Measurements from ENCODE around the gene BIRC6. TPM values are rescaled to one million over a fixed set of nuclear protein-coding genes. Genes with fewer than 3 reads are reported as not detected.
"Not testable (repeated sequence)": the region's sequence is repeated elsewhere in the genome, so short reads cannot be mapped to it uniquely, and the experiment has no call there.

BIRC6 gene
- total RNA-seq, 8 experiments from 2014 or later: 65.1 to 156 (median 78.9) TPM

DNA sequence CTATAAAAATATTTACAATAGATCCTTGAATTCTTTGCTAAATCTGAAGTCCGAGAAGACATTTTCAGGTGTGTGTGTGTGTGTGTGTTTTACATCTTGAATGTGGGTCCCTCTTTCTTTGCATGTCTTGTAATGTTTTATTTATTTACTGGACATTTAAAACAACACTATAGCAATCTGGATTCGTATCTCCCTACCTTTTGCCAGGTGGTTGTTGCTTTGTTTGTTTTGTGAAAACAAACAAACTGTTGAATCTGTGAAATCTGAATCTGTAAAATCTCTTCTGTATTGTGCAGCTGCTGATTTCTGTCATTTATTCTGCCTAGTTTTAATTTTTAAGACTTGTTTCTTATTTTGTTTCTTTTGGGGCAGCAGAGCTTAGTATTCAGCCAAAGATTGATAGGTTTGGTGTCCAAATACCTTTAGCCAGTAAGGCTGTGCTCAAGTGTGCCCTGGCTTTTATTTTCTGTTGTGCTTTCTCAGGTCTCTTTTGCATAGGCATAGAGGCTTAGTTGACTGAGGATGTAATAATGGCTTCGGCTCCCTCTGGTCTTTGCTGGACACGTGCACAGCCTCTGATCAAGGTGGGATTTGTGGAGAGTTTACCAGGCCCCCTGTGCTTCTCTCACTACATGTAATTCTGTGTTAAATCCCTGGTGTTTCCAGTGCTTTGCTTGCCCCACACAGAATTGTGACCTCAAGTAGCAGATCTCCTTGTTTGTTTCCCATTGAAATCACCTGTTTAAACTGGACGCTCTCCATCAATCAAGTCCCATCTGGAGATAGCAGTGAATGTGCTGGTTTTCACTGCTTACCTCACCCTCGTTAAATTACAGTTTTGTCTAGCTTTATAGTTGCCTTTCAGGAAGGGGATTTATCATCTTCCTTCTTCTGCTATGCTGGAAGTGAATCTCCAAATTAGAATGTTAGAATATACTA is 71.1 kb downstream of the BIRC6 start:
- in situ Hi-C loops (cut with MboI; ENCODE audit: low pct_unique_long_range_greater_than_20kb in 2 of 9, low sequenced_read_pairs in 9 of 9, unreplicated experiment in 9 of 9): no loop called here
- Histone ChIP-seq H3K27ac (peak overlapping the region; percentile 48 to 49), H3K4me1 (replicated peaks in 1 of 2) (peaks cover 10 to 16% of the 10 kb centered on the region in 2 donors), H3K4me3 (no peak overlapping the region)
- peak in 5 of 8 experiments; percentile 96 to 98 (median 98) for ATAC-seq (replicated peaks in 6 of 8)
- 20 to 100% (median 68%) methylated on average over 1 to 5 of the region's 6 CpGs for WGBS, 10 experiments

GRCh38 chr2:32430804-32431203 is 74.0 kb downstream of the BIRC6 start:
- ATAC-seq (replicated peaks in 6 of 8): no peak
- Histone ChIP-seq H3K27ac (no peak overlapping the region), H3K4me3 (no peak overlapping the region), H3K4me1 (replicated peaks in 1 of 2) (peaks cover 10 to 16% of the 10 kb centered on the region in 2 donors)
- in situ Hi-C loops (cut with MboI; ENCODE audit: low pct_unique_long_range_greater_than_20kb in 2 of 9, low sequenced_read_pairs in 9 of 9, unreplicated experiment in 9 of 9): no loop called here
- WGBS, 10 experiments: 90 to 100% (median 97%) methylated on average over 2 to 5 of the region's 5 CpGs

DNA sequence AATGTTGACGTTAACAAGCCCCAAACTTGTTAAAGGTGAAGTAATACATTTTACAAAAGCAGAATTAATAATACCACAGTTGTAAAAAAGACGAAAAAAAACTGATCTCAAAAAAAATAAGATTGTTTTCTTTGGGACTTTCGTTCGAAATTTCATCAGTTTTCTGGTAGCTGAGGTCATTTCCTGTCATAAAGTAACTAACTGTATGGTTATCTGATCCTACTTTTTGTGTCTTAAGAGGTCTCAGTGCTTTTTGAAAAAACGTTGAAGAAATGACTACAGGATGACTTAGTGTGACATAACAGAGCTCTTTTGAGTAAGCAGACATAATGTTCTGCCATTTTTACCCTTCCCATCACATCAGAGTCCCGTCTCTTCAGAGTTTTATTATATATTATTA is 79.3 kb downstream of the BIRC6 start:
- Histone ChIP-seq H3K4me3 (no peak overlapping the region), H3K4me1 (replicated peaks in 1 of 2) (no peaks in the 10 kb centered on the region), H3K27ac (no peak overlapping the region)
- WGBS, 10 experiments: 84 to 100% (median 93%) methylated on average over 1 to 6 of the region's 6 CpGs
- in situ Hi-C loops (cut with MboI; ENCODE audit: low pct_unique_long_range_greater_than_20kb in 2 of 9, low sequenced_read_pairs in 9 of 9, unreplicated experiment in 9 of 9): no loop called here
- ATAC-seq (replicated peaks in 6 of 8): no peak

DNA sequence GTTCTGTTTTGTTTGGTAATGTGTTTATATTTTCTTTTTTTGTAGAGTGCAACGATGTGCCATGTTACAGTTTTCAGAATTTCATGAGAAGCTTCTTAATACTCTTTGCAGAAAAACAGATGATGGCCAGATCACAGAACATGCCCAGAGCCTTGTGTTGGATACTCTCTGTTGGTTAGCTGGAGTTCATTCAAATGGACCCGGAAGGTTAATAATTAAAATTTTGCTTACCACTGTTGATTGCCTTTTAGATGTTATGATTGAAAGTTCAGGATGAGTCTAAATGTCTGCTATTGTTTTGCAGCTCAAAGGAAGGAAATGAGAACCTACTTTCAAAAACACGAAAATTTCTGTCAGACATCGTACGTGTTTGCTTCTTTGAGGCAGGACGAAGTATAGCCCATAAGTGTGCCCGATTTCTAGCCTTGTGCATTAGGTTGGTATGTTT is 85.2 kb downstream of the BIRC6 start:
- WGBS, 10 experiments: 90 to 100% (median 97%) methylated on average over 3 to 7 of the region's 7 CpGs
- in situ Hi-C loops (cut with MboI; ENCODE audit: low pct_unique_long_range_greater_than_20kb in 2 of 9, low sequenced_read_pairs in 9 of 9, unreplicated experiment in 9 of 9): no loop called here
- no peak for ATAC-seq (replicated peaks in 6 of 8)

GRCh38 chr2:32446369-32446768 is 89.5 kb downstream of the BIRC6 start:
- H3K4me3 ChIP-seq: no peak overlapping the region
- no peak overlapping the region for H3K27ac ChIP-seq
- H3K4me1 ChIP-seq (replicated peaks in 1 of 2): no peaks in the 10 kb centered on the region
- in situ Hi-C loops (cut with MboI; ENCODE audit: low pct_unique_long_range_greater_than_20kb in 2 of 9, low sequenced_read_pairs in 9 of 9, unreplicated experiment in 9 of 9): no loop called here
- ATAC-seq (replicated peaks in 6 of 8): no peak
- 93 to 100% (median 100%) methylated on average over 2 to 6 of the region's 6 CpGs; no CpG with 5 or more reads in 4 of the 10 experiments for WGBS, 10 experiments

More for the DNA sequence above, 85.2 kb downstream of the BIRC6 start:
- Histone ChIP-seq H3K4me3 (no peak overlapping the region), H3K4me1 (replicated peaks in 1 of 2) (no peaks in the 10 kb centered on the region), H3K27ac (no peak overlapping the region)

DNA sequence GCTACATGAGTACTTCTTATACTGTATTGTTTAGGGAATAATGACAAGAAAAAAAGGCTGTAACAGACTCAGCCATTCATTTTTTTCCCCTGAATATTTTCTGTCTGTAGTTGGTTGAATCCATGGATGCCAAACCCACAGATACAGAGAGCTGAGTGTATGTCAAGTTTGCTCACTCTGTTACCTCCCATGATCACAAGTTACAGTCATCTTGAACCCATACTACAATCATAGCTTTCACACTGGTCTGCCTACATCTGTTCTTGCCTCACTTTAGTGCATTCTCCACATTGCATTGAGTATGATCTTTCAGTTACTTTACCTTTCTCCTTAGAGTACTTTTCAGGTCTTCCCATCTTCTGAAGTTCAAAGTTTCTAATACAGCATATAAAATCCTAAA is 94.0 kb downstream of the BIRC6 start:
- Histone ChIP-seq H3K4me3 (no peak overlapping the region), H3K4me1 (replicated peaks in 1 of 2) (no peaks in the 10 kb centered on the region), H3K27ac (no peak overlapping the region)
- in situ Hi-C loops (cut with MboI; ENCODE audit: low pct_unique_long_range_greater_than_20kb in 2 of 9, low sequenced_read_pairs in 9 of 9, unreplicated experiment in 9 of 9): no loop called here
- no peak for ATAC-seq (replicated peaks in 6 of 8)

DNA sequence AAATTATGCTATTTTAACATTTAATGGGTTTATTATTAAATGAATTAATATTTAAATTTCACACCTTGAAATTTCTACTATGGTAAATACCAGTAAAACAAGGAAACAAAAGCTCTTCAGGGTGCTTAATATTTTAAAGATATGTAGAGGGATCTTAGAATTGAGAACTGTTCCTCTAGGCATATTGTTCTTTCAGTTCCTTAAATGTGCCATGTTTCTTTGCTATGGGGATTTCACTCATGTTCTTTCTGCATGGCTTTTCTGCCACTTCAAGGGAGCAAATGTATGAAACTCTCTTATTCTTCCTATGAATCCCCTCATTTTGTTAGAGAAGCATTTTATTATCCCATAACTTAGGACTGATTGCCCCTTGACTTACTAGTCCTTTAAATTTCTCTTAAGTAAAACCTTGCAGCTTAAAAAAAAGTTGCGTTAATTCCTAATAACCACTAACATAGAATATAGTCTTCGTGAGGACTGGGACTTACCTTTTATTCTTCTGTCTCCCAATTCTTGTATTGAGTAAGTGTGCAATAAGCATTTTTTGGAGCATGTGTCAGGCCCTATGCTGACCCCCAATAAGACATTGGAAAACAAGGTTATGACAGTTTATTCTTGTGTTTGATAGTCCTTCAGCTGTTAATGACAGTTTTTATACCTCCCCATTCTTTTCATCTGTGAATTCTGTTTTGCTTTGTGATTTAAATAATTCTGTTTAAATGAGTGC is 95.7 kb downstream of the BIRC6 start:
- 78 to 100% (median 95%) methylated on average over 1 to 2 of the region's 2 CpGs; no CpG with 5 or more reads in 2 of the 10 experiments for WGBS, 10 experiments
- in situ Hi-C loops (cut with MboI; ENCODE audit: low pct_unique_long_range_greater_than_20kb in 2 of 9, low sequenced_read_pairs in 9 of 9, unreplicated experiment in 9 of 9): no loop called here
- Histone ChIP-seq H3K27ac (no peak overlapping the region), H3K4me3 (no peak overlapping the region), H3K4me1 (replicated peaks in 1 of 2) (no peaks in the 10 kb centered on the region)
- no peak for ATAC-seq (replicated peaks in 6 of 8)

- no peak for ATAC-seq (replicated peaks in 6 of 8)
- Histone ChIP-seq H3K4me1 (replicated peaks in 1 of 2) (no peaks in the 10 kb centered on the region), H3K27ac (no peak overlapping the region), H3K4me3 (no peak overlapping the region)
- in situ Hi-C loops (cut with MboI; ENCODE audit: low pct_unique_long_range_greater_than_20kb in 2 of 9, low sequenced_read_pairs in 9 of 9, unreplicated experiment in 9 of 9): no loop called here
- 29 to 100% (median 89%) methylated on average over 1 to 3 of the region's 3 CpGs; no CpG with 5 or more reads in 1 of the 10 experiments for WGBS, 10 experiments
Measured at GRCh38 chr2:32453242-32454062, 96.6 kb downstream of the BIRC6 start.

DNA sequence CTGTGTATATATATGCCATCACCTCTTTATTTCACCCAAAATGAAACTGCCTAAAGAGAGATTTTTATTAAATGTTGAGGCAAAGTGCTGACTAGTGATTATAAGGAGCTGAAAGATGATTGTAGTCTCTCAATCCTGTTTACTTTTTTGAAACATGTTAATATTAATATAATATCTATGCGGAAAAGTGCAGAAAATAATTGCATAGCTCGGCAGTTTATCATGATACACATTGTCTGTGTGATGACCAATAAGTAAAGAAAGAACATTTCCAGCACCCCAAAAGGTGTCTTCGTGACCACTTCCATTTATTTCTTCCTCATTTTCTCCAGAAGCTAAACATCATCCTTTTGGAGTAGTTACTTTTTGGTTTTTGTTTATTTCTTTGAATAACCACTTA is 99.0 kb downstream of the BIRC6 start:
- no peak overlapping the region for H3K27ac ChIP-seq
- H3K4me1 ChIP-seq (replicated peaks in 1 of 2): no peaks in the 10 kb centered on the region
- no peak for ATAC-seq (replicated peaks in 6 of 8)
- no peak overlapping the region for H3K4me3 ChIP-seq
- 86 to 100% (median 95%) methylated on average over 1 to 3 of the region's 3 CpGs; no CpG with 5 or more reads in 1 of the 10 experiments for WGBS, 10 experiments
- in situ Hi-C loops (cut with MboI; ENCODE audit: low pct_unique_long_range_greater_than_20kb in 2 of 9, low sequenced_read_pairs in 9 of 9, unreplicated experiment in 9 of 9): no loop called here

DNA sequence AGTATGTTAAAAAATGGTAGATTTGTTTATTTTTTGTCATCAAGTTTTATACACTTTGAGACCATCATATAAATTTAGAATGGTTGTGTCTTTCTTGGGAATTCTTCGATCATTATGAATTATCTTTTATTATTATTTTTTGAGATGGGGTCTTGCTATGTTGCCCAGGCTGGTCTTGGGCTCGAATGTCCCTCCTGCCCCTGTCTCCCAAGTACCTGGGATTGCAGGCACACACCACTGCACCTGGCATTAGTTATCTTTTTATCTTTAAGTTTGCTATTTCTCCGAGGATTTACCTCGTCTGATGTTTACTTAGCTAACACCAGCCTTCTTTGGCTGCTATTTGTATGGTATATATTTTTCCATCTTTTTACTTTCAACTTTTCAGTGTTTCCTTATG is 100.0 kb downstream of the BIRC6 start:
- Histone ChIP-seq H3K4me3 (no peak overlapping the region), H3K4me1 (replicated peaks in 1 of 2) (no peaks in the 10 kb centered on the region), H3K27ac (no peak overlapping the region)
- WGBS, 10 experiments: 83 to 100% (median 96%) methylated on average over 2 to 4 of the region's 4 CpGs
- in situ Hi-C loops (cut with MboI; ENCODE audit: low pct_unique_long_range_greater_than_20kb in 2 of 9, low sequenced_read_pairs in 9 of 9, unreplicated experiment in 9 of 9): no loop called here
- ATAC-seq (replicated peaks in 6 of 8): no peak

DNA sequence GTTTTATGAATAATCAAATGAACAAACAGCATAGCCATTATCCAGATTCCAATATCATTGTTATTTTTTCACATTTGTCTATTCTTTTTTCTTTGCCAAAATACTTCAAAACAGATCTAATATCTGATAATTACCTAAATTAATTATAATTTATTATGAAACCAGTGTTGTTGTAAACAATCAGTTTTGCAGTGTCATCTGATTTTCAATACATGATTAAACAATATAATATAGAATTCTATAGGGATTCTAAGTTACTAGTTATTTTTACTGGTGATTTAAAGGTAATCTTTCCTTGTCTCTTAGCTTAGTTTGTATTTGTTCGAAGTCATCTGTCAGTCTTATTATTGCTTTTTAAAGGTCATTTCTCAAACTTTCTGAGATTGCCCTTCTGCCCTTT is 101.0 kb downstream of the BIRC6 start:
- Histone ChIP-seq H3K4me1 (replicated peaks in 1 of 2) (no peaks in the 10 kb centered on the region), H3K4me3 (no peak overlapping the region), H3K27ac (no peak overlapping the region)
- in situ Hi-C loops (cut with MboI; ENCODE audit: low pct_unique_long_range_greater_than_20kb in 2 of 9, low sequenced_read_pairs in 9 of 9, unreplicated experiment in 9 of 9): no loop called here
- no peak for ATAC-seq (replicated peaks in 6 of 8)
- 55 to 100% (median 100%) methylated on average over 1 of the region's 1 CpG for WGBS, 10 experiments

DNA sequence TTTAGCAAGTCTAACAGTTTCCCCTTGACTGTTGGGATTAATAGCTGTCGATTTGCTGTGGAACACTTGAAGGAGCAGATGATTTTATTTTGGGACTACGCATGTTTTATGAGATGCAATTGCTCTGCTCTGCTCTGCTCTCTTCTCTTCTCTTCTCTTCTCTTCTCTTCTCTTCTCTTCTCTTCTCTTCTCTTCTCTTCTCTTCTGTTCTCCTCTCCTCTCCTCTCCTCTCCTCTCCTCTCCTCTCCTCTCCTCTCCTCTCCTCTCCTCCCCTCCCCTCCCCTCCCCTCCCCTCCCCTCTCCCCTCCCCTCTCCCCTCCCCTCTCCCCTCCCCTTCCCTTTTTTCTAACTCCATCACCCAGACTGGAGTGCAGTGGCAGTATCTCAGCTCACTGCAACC is 104.0 kb downstream of the BIRC6 start:
- H3K27ac ChIP-seq; H3K4me3 ChIP-seq; H3K4me1 ChIP-seq (replicated peaks in 1 of 2); in situ Hi-C loops (cut with MboI; ENCODE audit: low pct_unique_long_range_greater_than_20kb in 2 of 9, low sequenced_read_pairs in 9 of 9, unreplicated experiment in 9 of 9); ATAC-seq (replicated peaks in 6 of 8): not testable (repeated sequence)
- 92 to 100% (median 100%) methylated on average over 1 to 2 of the region's 2 CpGs; no CpG with 5 or more reads in 5 of the 10 experiments for WGBS, 10 experiments

- Histone ChIP-seq H3K4me1 (replicated peaks in 1 of 2) (no peaks in the 10 kb centered on the region), H3K27ac (no peak overlapping the region), H3K4me3 (no peak overlapping the region)
- in situ Hi-C loops (cut with MboI; ENCODE audit: low pct_unique_long_range_greater_than_20kb in 2 of 9, low sequenced_read_pairs in 9 of 9, unreplicated experiment in 9 of 9): no loop called here
- WGBS, 10 experiments: 74 to 100% (median 96%) methylated on average over 1 to 4 of the region's 4 CpGs
- no peak for ATAC-seq (replicated peaks in 6 of 8)
Measured at GRCh38 chr2:32463110-32463509, 106.3 kb downstream of the BIRC6 start.

Measured in motor neuron (in vitro differentiated cells).